Measurements from ENCODE around the gene HELZ. TPM values are rescaled to one million over a fixed set of nuclear protein-coding genes. Genes with fewer than 3 reads are reported as not detected.

Gene HELZ
- polyA plus RNA-seq, 1 of the 3 experiments (the other 2 are of a cell fraction), result 4.3 TPM

GRCh38 chr17:67090341-67090740 is 154.7 kb downstream of the HELZ start:
- no peaks in the 10 kb centered on the region for H3K9me2 ChIP-seq
- H3K79me2 ChIP-seq (ENCODE audit: insufficient read depth), result 0 out of 2 replicates have a peak, but pooled peaks cover 5% of the 10 kb centered on the region
- TF ChIP-seq SIN3A (IDR thresholded peaks at IDR 0.05; ENCODE audit: borderline replicate concordance, low read depth, low read length), result no peak
- TF ChIP-seq CHD2 (IDR thresholded peaks at IDR 0.05; ENCODE audit: low read length, partially characterized antibody), result no peak
- TF ChIP-seq FOSL2 (IDR thresholded peaks at IDR 0.05; ENCODE audit: borderline replicate concordance, low read depth), result no peak
- TF ChIP-seq REST (IDR thresholded peaks at IDR 0.05; ENCODE audit: low read depth, low read length), result no peak
- no peak for TF ChIP-seq MAX (IDR thresholded peaks at IDR 0.05; ENCODE audit: low read depth)
- TF ChIP-seq USF1 (IDR thresholded peaks at IDR 0.05; ENCODE audit: borderline replicate concordance, low read depth), result no peak
- no peak for TF ChIP-seq GABPA (IDR thresholded peaks at IDR 0.05; ENCODE audit: low read depth)
- TF ChIP-seq IRF3 (IDR thresholded peaks at IDR 0.05; ENCODE audit: low read depth, low read length), result no peak
- TF ChIP-seq TEAD4 (IDR thresholded peaks at IDR 0.05; ENCODE audit: borderline replicate concordance, insufficient read depth), result no peak
- TF ChIP-seq RAD21 (IDR thresholded peaks at IDR 0.05; ENCODE audit: low read length), result no peak
- no peak for TF ChIP-seq EZH2phosphoT487 (IDR thresholded peaks at IDR 0.05; ENCODE audit: borderline replicate concordance, low read depth)
- TF ChIP-seq SMC3 (IDR thresholded peaks at IDR 0.05; ENCODE audit: low read depth, low read length), result no peak
- TF ChIP-seq MXI1 (IDR thresholded peaks at IDR 0.05; ENCODE audit: low read depth, low read length), result no peak
- no peak for TF ChIP-seq TCF12 (IDR thresholded peaks at IDR 0.05)
- no peak for TF ChIP-seq USF2 (IDR thresholded peaks at IDR 0.05; ENCODE audit: borderline replicate concordance, low read depth, low read length)
- H3K4me2 ChIP-seq, result no peak overlapping the region
- peaks cover 19 to 32% of the 10 kb centered on the region in 2 experiments for H3K36me3 ChIP-seq (replicated peaks in 1 of 2; ENCODE audit: control insufficient read depth in 1 of 2, insufficient read depth in 2 of 2, low read length in 1 of 2)
- no peak overlapping the region for H2AFZ ChIP-seq (ENCODE audit: low read depth)
- H3K4me3 ChIP-seq (ENCODE audit: low read depth in 2 of 2, low read length in 1 of 2), result no peak overlapping the region
- H4K20me1 ChIP-seq (ENCODE audit: insufficient read depth), result no peaks in the 10 kb centered on the region
- no peak overlapping the region for H3K9ac ChIP-seq
- H3F3A ChIP-seq (replicated peaks; ENCODE audit: insufficient read depth), result no peaks in the 10 kb centered on the region
- ChIA-PET POLR2A (no interaction called here), CTCF (interaction anchor here (0.7 to 0.8 kb wide), 2 partner anchors 11 to 31 kb away, joined by 3 read pairs; no protein-coding TSS in a partner anchor)
- H3K9me3 ChIP-seq, result no peaks in the 10 kb centered on the region
- no peaks in the 10 kb centered on the region for H3K27me3 ChIP-seq (ENCODE audit: insufficient read depth)
- DNase-seq, result no peak
- H3K27ac ChIP-seq (ENCODE audit: low read depth in 2 of 2, low read length in 1 of 2), result no peak overlapping the region
- peaks cover 0 to 17% of the 10 kb centered on the region in 2 experiments; a peak in 2 of 4 replicates for H3K4me1 ChIP-seq (ENCODE audit: control insufficient read depth in 1 of 2, insufficient read depth in 2 of 2, low read depth in 1 of 2, low read length in 1 of 2)
